Measurements from ENCODE around the gene TUBGCP2. TPM values are rescaled to one million over a fixed set of nuclear protein-coding genes. Genes with fewer than 3 reads are reported as not detected.

TUBGCP2 gene
- total RNA-seq, 2 experiments from 2014 or later = 52.3 to 58.2 TPM

GRCh38 chr10:133302230-133302629, 6.4 kb downstream of the TUBGCP2 start:
- Mint-ChIP-seq H3K4me1 (peaks cover 16% of the 10 kb centered on the region), H3K4me3 (no peak overlapping the region), H3K27me3 (no peaks in the 10 kb centered on the region), H3K9me3 (no peaks in the 10 kb centered on the region), H3K36me3 (ENCODE audit: low read depth) (peaks cover 39% of the 10 kb centered on the region), H3K27ac (no peak overlapping the region)
- ChIA-PET CTCF (interaction anchor here (1.0 to 1.5 kb wide), 2 partner anchors 17 to 44 kb away, joined by 3 read pairs; no protein-coding TSS in a partner anchor), POLR2A (no interaction called here)
- no peak for DNase-seq

- Mint-ChIP-seq H3K27ac (no peak overlapping the region), H3K4me3 (no peak overlapping the region), H3K36me3 (ENCODE audit: low read depth) (peaks cover 49% of the 10 kb centered on the region), H3K27me3 (no peaks in the 10 kb centered on the region), H3K9me3 (no peaks in the 10 kb centered on the region), H3K4me1 (peaks cover 5% of the 10 kb centered on the region)
- CTCF ChIA-PET = interaction anchor here (0.5 to 1.4 kb wide), 2 partner anchors 21 to 104 kb away, joined by 3 read pairs; no protein-coding TSS in a partner anchor
- no peak for DNase-seq
- POLR2A ChIA-PET = interaction anchor here (0.8 to 1.2 kb wide), 2 partner anchors 8 to 21 kb away, joined by 3 read pairs; no protein-coding TSS in a partner anchor
Measured at GRCh38 chr10:133299738-133300137, 8.9 kb downstream of the TUBGCP2 start.

GRCh38 chr10:133299224-133299623, 9.4 kb downstream of the TUBGCP2 start:
- DNase-seq = no peak
- POLR2A ChIA-PET = interaction anchor here (1.2 kb wide), 1 partner anchor 8 kb away, joined by 3 read pairs; no protein-coding TSS in a partner anchor
- Mint-ChIP-seq H3K27me3 (no peaks in the 10 kb centered on the region), H3K9me3 (no peaks in the 10 kb centered on the region), H3K4me3 (no peak overlapping the region), H3K4me1 (peaks cover 2% of the 10 kb centered on the region), H3K36me3 (ENCODE audit: low read depth) (peaks cover 54% of the 10 kb centered on the region), H3K27ac (no peak overlapping the region)
- CTCF ChIA-PET = interaction anchor here (1.4 kb wide), 1 partner anchor 21 kb away, joined by 3 read pairs; no protein-coding TSS in a partner anchor

GRCh38 chr10:133298466-133298865, 10.2 kb downstream of the TUBGCP2 start:
- H3K36me3 Mint-ChIP-seq (ENCODE audit: low read depth) = peaks cover 60% of the 10 kb centered on the region
- no peaks in the 10 kb centered on the region for H3K27me3 Mint-ChIP-seq
- H3K27ac Mint-ChIP-seq = no peak overlapping the region
- no peaks in the 10 kb centered on the region for H3K4me1 Mint-ChIP-seq
- H3K9me3 Mint-ChIP-seq = no peaks in the 10 kb centered on the region
- no peak for DNase-seq
- ChIA-PET CTCF (interaction anchor here (0.9 kb wide), 1 partner anchor 20 kb away, joined by 3 read pairs; no protein-coding TSS in a partner anchor), POLR2A (interaction anchor here (1.2 kb wide), 1 partner anchor 9 kb away, joined by 3 read pairs; no protein-coding TSS in a partner anchor)
- no peak overlapping the region for H3K4me3 Mint-ChIP-seq

GRCh38 chr10:133297504-133297903, 11.2 kb downstream of the TUBGCP2 start:
- CTCF ChIA-PET = no interaction called here
- no peak for DNase-seq
- H3K36me3 Mint-ChIP-seq (ENCODE audit: low read depth) = peaks cover 62% of the 10 kb centered on the region
- no peak overlapping the region for H3K27ac Mint-ChIP-seq
- no peaks in the 10 kb centered on the region for H3K9me3 Mint-ChIP-seq
- H3K27me3 Mint-ChIP-seq = no peaks in the 10 kb centered on the region
- POLR2A ChIA-PET = no interaction called here
- H3K4me3 Mint-ChIP-seq = no peak overlapping the region
- no peaks in the 10 kb centered on the region for H3K4me1 Mint-ChIP-seq

GRCh38 chr10:133295426-133296320, 13.0 kb downstream of the TUBGCP2 start:
- ChIA-PET CTCF (no interaction called here), POLR2A (no interaction called here)
- H3K9me3 Mint-ChIP-seq = no peaks in the 10 kb centered on the region
- no peak overlapping the region for H3K4me3 Mint-ChIP-seq
- no peak overlapping the region for H3K27ac Mint-ChIP-seq
- peaks cover 60% of the 10 kb centered on the region for H3K36me3 Mint-ChIP-seq (ENCODE audit: low read depth)
- H3K27me3 Mint-ChIP-seq = no peaks in the 10 kb centered on the region
- no peaks in the 10 kb centered on the region for H3K4me1 Mint-ChIP-seq
- DNase-seq = no peak

- Mint-ChIP-seq H3K9me3 (no peaks in the 10 kb centered on the region), H3K4me1 (no peaks in the 10 kb centered on the region), H3K27me3 (no peaks in the 10 kb centered on the region), H3K27ac (no peak overlapping the region), H3K4me3 (no peak overlapping the region), H3K36me3 (ENCODE audit: low read depth) (peaks cover 56% of the 10 kb centered on the region)
- CTCF ChIA-PET = interaction anchor here (1.9 kb wide), 1 partner anchor 13 kb away, joined by 7 read pairs; no protein-coding TSS in a partner anchor
- POLR2A ChIA-PET = interaction anchor here (1.5 kb wide), 1 partner anchor 16 kb away, joined by 4 read pairs; no protein-coding TSS in a partner anchor
- no peak for DNase-seq
Measured at GRCh38 chr10:133294189-133294588, 14.5 kb downstream of the TUBGCP2 start.

- POLR2A ChIA-PET = interaction anchor here (1.5 kb wide), 1 partner anchor 15 kb away, joined by 4 read pairs; no protein-coding TSS in a partner anchor
Measured at GRCh38 chr10:133293810-133294119, 14.9 kb downstream of the TUBGCP2 start.

GRCh38 chr10:133292919-133293809, 15.5 kb downstream of the TUBGCP2 start:
- no peaks in the 10 kb centered on the region for H3K27me3 Mint-ChIP-seq
- no peak for DNase-seq
- peaks cover 51% of the 10 kb centered on the region for H3K36me3 Mint-ChIP-seq (ENCODE audit: low read depth)
- H3K4me1 Mint-ChIP-seq = no peaks in the 10 kb centered on the region
- H3K27ac Mint-ChIP-seq = no peak overlapping the region
- ChIA-PET CTCF (interaction anchor here (0.6 to 1.9 kb wide), 2 partner anchors 14 to 66 kb away, joined by 3 to 7 read pairs; no protein-coding TSS in a partner anchor), POLR2A (interaction anchor here (1.5 kb wide), 1 partner anchor 15 kb away, joined by 4 read pairs; no protein-coding TSS in a partner anchor)
- H3K9me3 Mint-ChIP-seq = no peaks in the 10 kb centered on the region
- no peak overlapping the region for H3K4me3 Mint-ChIP-seq

More at GRCh38 chr10:133293810-133294119, 14.9 kb downstream of the TUBGCP2 start:
- Mint-ChIP-seq H3K27me3 (no peaks in the 10 kb centered on the region), H3K9me3 (no peaks in the 10 kb centered on the region), H3K27ac (no peak overlapping the region), H3K4me3 (no peak overlapping the region), H3K4me1 (no peaks in the 10 kb centered on the region), H3K36me3 (ENCODE audit: low read depth) (peaks cover 55% of the 10 kb centered on the region)
- no peak for DNase-seq
- CTCF ChIA-PET = interaction anchor here (1.9 kb wide), 1 partner anchor 14 kb away, joined by 7 read pairs; no protein-coding TSS in a partner anchor

GRCh38 chr10:133289761-133290160, 18.9 kb downstream of the TUBGCP2 start:
- CTCF ChIA-PET = no interaction called here
- POLR2A ChIA-PET = no interaction called here
- no peaks in the 10 kb centered on the region for H3K27me3 Mint-ChIP-seq
- DNase-seq = no peak
- H3K4me3 Mint-ChIP-seq = no peak overlapping the region
- H3K27ac Mint-ChIP-seq = no peak overlapping the region
- H3K4me1 Mint-ChIP-seq = no peaks in the 10 kb centered on the region
- peaks cover 54% of the 10 kb centered on the region for H3K36me3 Mint-ChIP-seq (ENCODE audit: low read depth)
- H3K9me3 Mint-ChIP-seq = no peaks in the 10 kb centered on the region

GRCh38 chr10:133287832-133288500, 20.7 kb downstream of the TUBGCP2 start:
- peaks cover 47% of the 10 kb centered on the region for H3K36me3 Mint-ChIP-seq (ENCODE audit: low read depth)
- H3K27ac Mint-ChIP-seq = no peak overlapping the region
- H3K4me1 Mint-ChIP-seq = no peaks in the 10 kb centered on the region
- DNase-seq = no peak
- H3K4me3 Mint-ChIP-seq = no peak overlapping the region
- H3K27me3 Mint-ChIP-seq = no peaks in the 10 kb centered on the region
- H3K9me3 Mint-ChIP-seq = no peaks in the 10 kb centered on the region
- ChIA-PET POLR2A (no interaction called here), CTCF (interaction anchor here (0.6 to 2.3 kb wide), 2 partner anchors 13 to 19 kb away, joined by 3 to 5 read pairs; no protein-coding TSS in a partner anchor)

GRCh38 chr10:133286366-133286765, 22.3 kb downstream of the TUBGCP2 start:
- Mint-ChIP-seq H3K27ac (no peak overlapping the region), H3K36me3 (ENCODE audit: low read depth) (peaks cover 51% of the 10 kb centered on the region), H3K27me3 (no peaks in the 10 kb centered on the region), H3K9me3 (no peaks in the 10 kb centered on the region), H3K4me1 (no peaks in the 10 kb centered on the region), H3K4me3 (no peak overlapping the region)
- ChIA-PET CTCF (interaction anchor here (0.7 to 2.3 kb wide), 2 partner anchors 11 to 21 kb away, joined by 3 to 5 read pairs; no protein-coding TSS in a partner anchor), POLR2A (no interaction called here)
- no peak for DNase-seq
